Measurements from ENCODE around the gene OPN4. TPM values are rescaled to one million over a fixed set of nuclear protein-coding genes. Genes with fewer than 3 reads are reported as not detected.

Gene OPN4
- total and polyA plus RNA-seq, 2 of the 13 experiments (the other 11 are each of a cell fraction or from before 2014, with no cell fraction given): not detected

DNA sequence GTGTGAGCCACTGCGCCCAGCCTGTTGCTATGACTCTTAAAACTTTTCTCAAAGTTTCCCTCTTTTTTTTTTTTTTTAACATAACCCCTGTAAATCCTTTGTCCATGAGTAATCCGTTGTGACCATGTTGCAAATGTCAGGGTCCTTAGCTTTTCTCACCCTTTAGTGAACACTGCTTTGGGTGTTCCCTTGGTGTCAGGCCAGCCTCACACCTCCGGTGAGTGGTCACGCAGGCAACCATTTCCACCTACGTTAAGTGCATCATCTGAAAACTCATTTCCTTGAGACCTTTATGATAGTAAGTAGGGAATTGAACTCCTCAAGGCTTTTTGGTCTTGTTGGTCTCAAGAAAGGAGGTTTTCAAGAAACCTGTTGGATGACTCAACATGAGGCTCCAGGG lies 41.3 kb upstream of the OPN4 start:
- in situ Hi-C loops (cut with HindIII; ENCODE audit: extremely low pct_ligation_motif_present, low pct_unique_long_range_greater_than_20kb): no loop called here
- no peak for FAIRE-seq
- Histone ChIP-seq H3K36me3 (replicated peaks in 1 of 2; ENCODE audit: control insufficient read depth in 1 of 2, insufficient read depth in 2 of 2, low read length in 2 of 2) (no peaks in the 10 kb centered on the region), H2AFZ (ENCODE audit: low read length) (no peak overlapping the region), H3K9me3 (ENCODE audit: low read length) (no peaks in the 10 kb centered on the region), H3K27ac (ENCODE audit: extremely low read length, insufficient read depth, low read length) (no peak overlapping the region), H3K9ac (ENCODE audit: insufficient read depth, low read depth, low read length) (no peak overlapping the region), H3K79me2 (ENCODE audit: insufficient read depth, low read length) (no peaks in the 10 kb centered on the region), H3K4me1 (ENCODE audit: insufficient read depth, low read length) (no peaks in the 10 kb centered on the region), H3K4me3 (replicated peaks in 1 of 3; ENCODE audit: insufficient read depth in 1 of 3, low read depth in 2 of 3, low read length in 3 of 3) (no peak overlapping the region), H3K4me2 (ENCODE audit: low read depth, low read length) (no peak overlapping the region), H3K27me3 (ENCODE audit: control insufficient read depth in 1 of 2, insufficient read depth in 2 of 2, low read length in 2 of 2) (no peaks in the 10 kb centered on the region), H4K20me1 (ENCODE audit: insufficient read depth, low read length) (no peaks in the 10 kb centered on the region)
- BruUV-seq (replicated peaks): no TSS peak
- WGBS (ENCODE audit: low lambda C conversion rate): 52% methylated on average over 5 of the region's 5 CpGs
- intact Hi-C loops (cut with micrococcal nuclease; ENCODE audit: unreplicated experiment): no loop called here
- ATAC-seq: no peak
- POLR2A ChIA-PET: no interaction called here
- TF ChIP-seq SNRNP70 (IDR thresholded peaks at IDR 0.05; ENCODE audit: low read depth, low read length) (no peak), SALL1 (CRISPR knock-in tag; IDR thresholded peaks at IDR 0.05) (no peak)
- no peak for DNase-seq (ENCODE audit: low spot score)
- CTCF ChIA-PET (ENCODE audit: low intra/inter-chr PET ratio, low total read pairs): no interaction called here

- DNase-seq (ENCODE audit: low spot score) (no peak), ATAC-seq (no peak), FAIRE-seq (no peak)
- Histone ChIP-seq H3K4me1 (ENCODE audit: insufficient read depth, low read length) (no peaks in the 10 kb centered on the region), H3K4me2 (ENCODE audit: low read depth, low read length) (no peak overlapping the region), H3K79me2 (ENCODE audit: insufficient read depth, low read length) (no peaks in the 10 kb centered on the region), H3K36me3 (replicated peaks in 1 of 2; ENCODE audit: control insufficient read depth in 1 of 2, insufficient read depth in 2 of 2, low read length in 2 of 2) (no peaks in the 10 kb centered on the region), H3K27me3 (ENCODE audit: control insufficient read depth in 1 of 2, insufficient read depth in 2 of 2, low read length in 2 of 2) (no peaks in the 10 kb centered on the region), H2AFZ (ENCODE audit: low read length) (no peak overlapping the region), H4K20me1 (ENCODE audit: insufficient read depth, low read length) (no peaks in the 10 kb centered on the region), H3K9me3 (ENCODE audit: low read length) (no peaks in the 10 kb centered on the region), H3K27ac (ENCODE audit: extremely low read length, insufficient read depth, low read length) (no peak overlapping the region), H3K4me3 (replicated peaks in 1 of 3; ENCODE audit: insufficient read depth in 1 of 3, low read depth in 2 of 3, low read length in 3 of 3) (no peak overlapping the region), H3K9ac (ENCODE audit: insufficient read depth, low read depth, low read length) (no peak overlapping the region)
- in situ Hi-C loops (cut with HindIII; ENCODE audit: extremely low pct_ligation_motif_present, low pct_unique_long_range_greater_than_20kb): no loop called here
- WGBS (ENCODE audit: low lambda C conversion rate): 67% methylated on average over 6 of the region's 6 CpGs
- POLR2A ChIA-PET: no interaction called here
- no TSS peak for BruUV-seq (replicated peaks)
- CTCF ChIA-PET (ENCODE audit: low intra/inter-chr PET ratio, low total read pairs): no interaction called here
- TF ChIP-seq THAP8 (CRISPR knock-in tag; IDR thresholded peaks at IDR 0.05; ENCODE audit: borderline replicate concordance) (no peak), HDAC2 (CRISPR knock-in tag; IDR thresholded peaks at IDR 0.05) (no peak), NFAT5 (CRISPR knock-in tag; IDR thresholded peaks at IDR 0.05) (no peak), MTF2 (CRISPR knock-in tag; IDR thresholded peaks at IDR 0.05; ENCODE audit: borderline replicate concordance) (no peak), KAT8 (CRISPR knock-in tag; IDR thresholded peaks at IDR 0.05) (no peak), REPIN1 (CRISPR knock-in tag; IDR thresholded peaks at IDR 0.05; ENCODE audit: borderline replicate concordance, low read depth) (no peak), SYNCRIP (IDR thresholded peaks at IDR 0.05; ENCODE audit: insufficient read depth, low read depth, low read length) (no peak)
- TF ChIP-seq, protein P1, sequence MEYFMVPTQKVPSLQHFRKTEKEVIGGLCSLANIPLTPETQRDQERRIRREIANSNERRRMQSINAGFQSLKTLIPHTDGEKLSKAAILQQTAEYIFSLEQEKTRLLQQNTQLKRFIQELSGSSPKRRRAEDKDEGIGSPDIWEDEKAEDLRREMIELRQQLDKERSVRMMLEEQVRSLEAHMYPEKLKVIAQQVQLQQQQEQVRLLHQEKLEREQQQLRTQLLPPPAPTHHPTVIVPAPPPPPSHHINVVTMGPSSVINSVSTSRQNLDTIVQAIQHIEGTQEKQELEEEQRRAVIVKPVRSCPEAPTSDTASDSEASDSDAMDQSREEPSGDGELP (IDR thresholded peaks at IDR 0.05; ENCODE audit: borderline replicate concordance, low read depth): no peak
- intact Hi-C loops (cut with micrococcal nuclease; ENCODE audit: unreplicated experiment): no loop called here
Observed at GRCh38 chr10:86613905-86614304, 40.4 kb upstream of the OPN4 start.
